Spinal cord (tissue), 10 donors: Measurements from ENCODE around the gene DHCR24. TPM values are rescaled to one million over a fixed set of nuclear protein-coding genes. Genes with fewer than 3 reads are reported as not detected.

Source experiments
- DNase-seq, 6 donors: peaks; one replicate each; pipeline versions ENCODE4 v3.0.0 to v3.0.0-alpha.2; 2013 to 2015; ENCODE audit warnings: low spot score in 6 of 6, low read depth in 4 of 6
- H3K27ac ChIP-seq: one replicate; pipeline ENCODE4 v1.5.1; 2013; ENCODE audit warnings: low read depth, low read length, control low read depth
- H3K27me3 ChIP-seq: one replicate; pipeline ENCODE4 v1.6.1; 2013; ENCODE audit warnings: low read length; ENCODE audit not compliant: control insufficient read depth, insufficient read depth
- H3K36me3 ChIP-seq: one replicate; pipeline ENCODE4 v1.6.1; 2013; ENCODE audit warnings: low read length; ENCODE audit not compliant: control insufficient read depth, insufficient read depth
- H3K4me1 ChIP-seq: one replicate; pipeline ENCODE4 v1.6.1; 2013; ENCODE audit warnings: low read length; ENCODE audit not compliant: control insufficient read depth, insufficient read depth
- H3K4me3 ChIP-seq: one replicate; pipeline ENCODE4 v1.5.1; 2013; ENCODE audit warnings: low read depth, low read length, control low read depth
- H3K9me3 ChIP-seq: one replicate; pipeline ENCODE4 v1.6.1; 2013; ENCODE audit warnings: low read length; ENCODE audit not compliant: control insufficient read depth, insufficient read depth
- WGBS: methylation state at CpG from one replicate; pipeline ENCODE4 v1.1.5; 2013; ENCODE audit warnings: missing lambda C conversion rate; ENCODE audit not compliant: insufficient coverage; 5-methylcytosine and 5-hydroxymethylcytosine counted together
- polyA plus RNA-seq, 2 donors: library from polyadenylated mRNA; unstranded; fragments of 120-200 nt; gene quantifications; one replicate each; pipeline ENCODE4 v1.2.1, GENCODE V29; 2013; ENCODE audit not compliant: insufficient read length in 2 of 2
- total RNA-seq, 2 donors: library from RNA; depleted of rRNA in 1 of 2; stranded (reverse); fragments of 120-200 nt in 1 of 2; fragments of >200 nt in 1 of 2; gene quantifications; one replicate each; pipeline versions ENCODE4 v1.2.3 to v1.2.4, GENCODE V29; 2013 to 2014
- donor health status: healthy.

Gene DHCR24
- total and polyA plus RNA-seq, 4 donors = 73.2 to 138 (median 113) TPM

GRCh38 chr1:54879872-54880271 is 7.1 kb downstream of the DHCR24 start:
- Histone ChIP-seq H3K27ac (no peak overlapping the region), H3K4me1 (peaks cover 11% of the 10 kb centered on the region), H3K27me3 (no peaks in the 10 kb centered on the region), H3K4me3 (no peak overlapping the region), H3K9me3 (no peaks in the 10 kb centered on the region), H3K36me3 (peaks cover 31% of the 10 kb centered on the region)
- DNase-seq = no peak
- no CpG with 5 or more reads among the region's 1 CpG for WGBS

- no peaks in the 10 kb centered on the region for H3K4me1 ChIP-seq
- WGBS = no CpG with 5 or more reads among the region's 5 CpGs
These were observed 10.2 kb downstream of the DHCR24 start for GRCh38 chr1:54876814-54877213.

GRCh38 chr1:54875000-54875399 is 12.0 kb downstream of the DHCR24 start:
- 86% methylated on average over 5 of the region's 5 CpGs for WGBS
- Histone ChIP-seq H3K9me3 (no peaks in the 10 kb centered on the region), H3K27me3 (no peaks in the 10 kb centered on the region), H3K4me3 (no peak overlapping the region), H3K27ac (no peak overlapping the region), H3K36me3 (peaks cover 36% of the 10 kb centered on the region), H3K4me1 (no peaks in the 10 kb centered on the region)
- no peak for DNase-seq

More at GRCh38 chr1:54876814-54877213, 10.2 kb downstream of the DHCR24 start:
- peaks cover 32% of the 10 kb centered on the region for H3K36me3 ChIP-seq
- no peak overlapping the region for H3K4me3 ChIP-seq
- no peak overlapping the region for H3K27ac ChIP-seq
- no peaks in the 10 kb centered on the region for H3K9me3 ChIP-seq
- H3K27me3 ChIP-seq = no peaks in the 10 kb centered on the region
- no peak for DNase-seq

GRCh38 chr1:54874079-54874830 is 12.7 kb downstream of the DHCR24 start:
- no CpG with 5 or more reads among the region's 3 CpGs for WGBS
- Histone ChIP-seq H3K27me3 (no peaks in the 10 kb centered on the region), H3K4me3 (no peak overlapping the region), H3K27ac (no peak overlapping the region), H3K36me3 (peaks cover 42% of the 10 kb centered on the region), H3K9me3 (no peaks in the 10 kb centered on the region), H3K4me1 (no peaks in the 10 kb centered on the region)
- no peak for DNase-seq

GRCh38 chr1:54872036-54872331 is 15.0 kb downstream of the DHCR24 start:
- H3K9me3 ChIP-seq = no peaks in the 10 kb centered on the region
- H3K27me3 ChIP-seq = no peaks in the 10 kb centered on the region
- no peak overlapping the region for H3K27ac ChIP-seq
- WGBS = 77% methylated on average over 5 of the region's 5 CpGs
- no peak for DNase-seq
- no peak overlapping the region for H3K4me3 ChIP-seq
- no peaks in the 10 kb centered on the region for H3K4me1 ChIP-seq
- H3K36me3 ChIP-seq = peaks cover 54% of the 10 kb centered on the region

- Histone ChIP-seq H3K4me1 (no peaks in the 10 kb centered on the region), H3K36me3 (peaks cover 59% of the 10 kb centered on the region), H3K27ac (no peak overlapping the region), H3K27me3 (no peaks in the 10 kb centered on the region), H3K9me3 (no peaks in the 10 kb centered on the region), H3K4me3 (no peak overlapping the region)
- DNase-seq = no peak
- 83% methylated on average over 12 of the region's 16 CpGs for WGBS
These were observed 15.5 kb downstream of the DHCR24 start for GRCh38 chr1:54871275-54872035.

- DNase-seq = no peak
- Histone ChIP-seq H3K4me1 (no peaks in the 10 kb centered on the region), H3K27me3 (no peaks in the 10 kb centered on the region), H3K36me3 (peaks cover 63% of the 10 kb centered on the region), H3K9me3 (no peaks in the 10 kb centered on the region), H3K27ac (no peak overlapping the region), H3K4me3 (no peak overlapping the region)
- WGBS = no CpG with 5 or more reads among the region's 2 CpGs
These were observed 16.1 kb downstream of the DHCR24 start for GRCh38 chr1:54870869-54871268.

GRCh38 chr1:54869173-54869851 is 17.7 kb downstream of the DHCR24 start:
- peaks cover 70% of the 10 kb centered on the region for H3K36me3 ChIP-seq

GRCh38 chr1:54867717-54868057 is 19.3 kb downstream of the DHCR24 start:
- 77% methylated on average over 4 of the region's 4 CpGs for WGBS
- Histone ChIP-seq H3K36me3 (peaks cover 70% of the 10 kb centered on the region), H3K27ac (no peak overlapping the region), H3K27me3 (no peaks in the 10 kb centered on the region), H3K4me1 (peaks cover 8% of the 10 kb centered on the region), H3K9me3 (no peaks in the 10 kb centered on the region), H3K4me3 (no peak overlapping the region)
- DNase-seq = no peak

More at GRCh38 chr1:54869173-54869851, 17.7 kb downstream of the DHCR24 start:
- no peak for DNase-seq
- H3K27me3 ChIP-seq = no peaks in the 10 kb centered on the region
- H3K4me3 ChIP-seq = no peak overlapping the region
- no CpG with 5 or more reads among the region's 6 CpGs for WGBS
- no peak overlapping the region for H3K27ac ChIP-seq
- H3K9me3 ChIP-seq = no peaks in the 10 kb centered on the region
- peaks cover 8% of the 10 kb centered on the region for H3K4me1 ChIP-seq
